Measurements from ENCODE around the gene CCDC68.
"Not testable (repeated sequence)": the region's sequence is repeated elsewhere in the genome, so short reads cannot be mapped to it uniquely, and the experiment has no call there.

CCDC68 gene

GRCh38 chr18:54867131-54867530 is 92.1 kb downstream of the CCDC68 start:
- Mint-ChIP-seq H3K4me1 (no peaks in the 10 kb centered on the region), H3K4me3 (no peak overlapping the region), H3K36me3 (ENCODE audit: low read depth) (no peaks in the 10 kb centered on the region), H3K9me3 (peaks cover 4% of the 10 kb centered on the region), H3K27me3 (ENCODE audit: low read depth, poor library complexity) (no peaks in the 10 kb centered on the region), H3K27ac (no peak overlapping the region)
- TF ChIP-seq, protein P1, sequence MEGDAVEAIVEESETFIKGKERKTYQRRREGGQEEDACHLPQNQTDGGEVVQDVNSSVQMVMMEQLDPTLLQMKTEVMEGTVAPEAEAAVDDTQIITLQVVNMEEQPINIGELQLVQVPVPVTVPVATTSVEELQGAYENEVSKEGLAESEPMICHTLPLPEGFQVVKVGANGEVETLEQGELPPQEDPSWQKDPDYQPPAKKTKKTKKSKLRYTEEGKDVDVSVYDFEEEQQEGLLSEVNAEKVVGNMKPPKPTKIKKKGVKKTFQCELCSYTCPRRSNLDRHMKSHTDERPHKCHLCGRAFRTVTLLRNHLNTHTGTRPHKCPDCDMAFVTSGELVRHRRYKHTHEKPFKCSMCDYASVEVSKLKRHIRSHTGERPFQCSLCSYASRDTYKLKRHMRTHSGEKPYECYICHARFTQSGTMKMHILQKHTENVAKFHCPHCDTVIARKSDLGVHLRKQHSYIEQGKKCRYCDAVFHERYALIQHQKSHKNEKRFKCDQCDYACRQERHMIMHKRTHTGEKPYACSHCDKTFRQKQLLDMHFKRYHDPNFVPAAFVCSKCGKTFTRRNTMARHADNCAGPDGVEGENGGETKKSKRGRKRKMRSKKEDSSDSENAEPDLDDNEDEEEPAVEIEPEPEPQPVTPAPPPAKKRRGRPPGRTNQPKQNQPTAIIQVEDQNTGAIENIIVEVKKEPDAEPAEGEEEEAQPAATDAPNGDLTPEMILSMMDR (IDR thresholded peaks at IDR 0.05) = no peak
- DNase-seq = no peak

DNA sequence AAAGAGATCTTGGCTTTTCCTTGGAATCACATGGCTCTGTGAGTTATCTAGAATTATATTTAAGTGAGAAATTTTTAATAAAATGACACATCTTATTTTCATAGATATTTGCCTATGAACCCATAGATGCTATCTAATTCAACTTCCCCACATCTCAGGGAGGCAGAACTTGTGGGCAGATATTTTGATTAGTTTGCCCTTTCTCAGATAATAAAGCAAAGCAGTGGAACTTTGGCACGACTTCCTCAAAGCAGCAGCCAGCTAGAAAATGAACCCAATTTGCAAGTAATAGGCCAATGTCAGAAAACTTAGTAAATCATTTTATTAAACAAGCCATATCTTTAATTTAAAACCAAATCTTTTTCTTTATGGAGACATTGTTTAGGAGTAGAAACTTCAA is 98.3 kb downstream of the CCDC68 start:
- Mint-ChIP-seq H3K36me3 (ENCODE audit: low read depth) (no peaks in the 10 kb centered on the region), H3K4me1 (no peaks in the 10 kb centered on the region), H3K27me3 (ENCODE audit: low read depth, poor library complexity) (no peaks in the 10 kb centered on the region), H3K9me3 (no peaks in the 10 kb centered on the region), H3K27ac (no peak overlapping the region), H3K4me3 (no peak overlapping the region)
- TF ChIP-seq, protein P1 (IDR thresholded peaks at IDR 0.05) = no peak
- no peak for DNase-seq

DNA sequence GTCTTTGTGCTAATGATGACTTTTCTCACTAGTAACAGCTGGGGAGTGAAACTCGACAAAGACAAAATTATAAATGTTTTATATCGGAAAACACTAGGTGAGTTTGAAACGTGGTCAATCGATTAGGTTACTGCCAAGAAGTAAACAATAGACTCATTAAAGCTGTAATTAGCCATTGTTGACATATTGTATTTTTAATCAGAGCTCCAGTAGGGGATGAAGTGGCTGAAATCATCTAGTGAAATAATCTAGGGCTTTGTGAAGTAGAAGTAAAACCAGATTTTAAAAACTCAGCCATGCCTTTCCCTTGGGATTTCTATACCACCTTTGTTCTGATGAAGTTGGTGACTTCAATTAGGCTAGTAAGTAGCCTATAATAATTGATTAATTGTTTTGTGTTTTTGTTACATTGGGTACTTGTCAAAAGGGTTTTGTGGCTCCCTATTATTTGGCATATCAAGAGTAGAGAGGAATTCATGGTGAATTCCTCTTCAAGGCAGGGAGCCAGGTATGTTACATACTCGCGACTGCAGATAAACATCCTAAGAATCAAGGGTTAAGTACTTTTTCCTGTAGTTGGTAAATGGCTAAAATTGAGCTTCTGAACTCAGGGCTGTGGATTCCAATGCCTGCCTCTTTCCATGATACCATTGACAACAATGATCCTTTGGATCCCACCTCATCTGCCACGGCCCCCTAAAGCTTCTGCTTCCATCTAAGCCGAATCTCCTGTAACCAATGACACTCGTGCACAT is 99.4 kb downstream of the CCDC68 start:
- TF ChIP-seq, protein P1 (IDR thresholded peaks at IDR 0.05) = no peak
- H3K27ac Mint-ChIP-seq = no peak overlapping the region
- H3K27me3 Mint-ChIP-seq (ENCODE audit: low read depth, poor library complexity) = no peaks in the 10 kb centered on the region
- no peak for DNase-seq
- no peaks in the 10 kb centered on the region for H3K9me3 Mint-ChIP-seq
- no peaks in the 10 kb centered on the region for H3K36me3 Mint-ChIP-seq (ENCODE audit: low read depth)
- H3K4me1 Mint-ChIP-seq = no peaks in the 10 kb centered on the region
- no peak overlapping the region for H3K4me3 Mint-ChIP-seq

DNA sequence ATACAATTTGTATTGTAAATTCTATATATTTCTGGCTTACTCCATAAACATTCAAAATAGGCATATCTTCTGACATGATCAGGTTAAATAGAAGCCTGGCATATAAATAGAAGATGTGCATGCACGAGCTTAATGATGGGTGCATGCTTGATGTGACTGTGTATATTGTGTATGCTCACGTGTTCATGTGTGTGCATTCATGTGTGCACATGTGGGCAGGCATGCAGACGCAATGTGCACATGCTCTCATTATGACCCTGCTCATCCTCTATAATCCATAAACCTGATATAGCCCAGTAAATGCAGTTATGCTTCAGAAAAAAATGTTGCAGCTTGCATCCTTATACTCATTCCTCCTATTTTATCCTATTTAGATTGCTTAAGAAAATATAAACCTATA is 101.8 kb downstream of the CCDC68 start:
- no peaks in the 10 kb centered on the region for H3K9me3 Mint-ChIP-seq
- no peaks in the 10 kb centered on the region for H3K36me3 Mint-ChIP-seq (ENCODE audit: low read depth)
- H3K27me3 Mint-ChIP-seq (ENCODE audit: low read depth, poor library complexity) = peaks cover 4% of the 10 kb centered on the region
- H3K27ac Mint-ChIP-seq = no peak overlapping the region
- DNase-seq = no peak
- H3K4me1 Mint-ChIP-seq = no peaks in the 10 kb centered on the region
- TF ChIP-seq, protein P1 (IDR thresholded peaks at IDR 0.05) = no peak
- no peak overlapping the region for H3K4me3 Mint-ChIP-seq

DNA sequence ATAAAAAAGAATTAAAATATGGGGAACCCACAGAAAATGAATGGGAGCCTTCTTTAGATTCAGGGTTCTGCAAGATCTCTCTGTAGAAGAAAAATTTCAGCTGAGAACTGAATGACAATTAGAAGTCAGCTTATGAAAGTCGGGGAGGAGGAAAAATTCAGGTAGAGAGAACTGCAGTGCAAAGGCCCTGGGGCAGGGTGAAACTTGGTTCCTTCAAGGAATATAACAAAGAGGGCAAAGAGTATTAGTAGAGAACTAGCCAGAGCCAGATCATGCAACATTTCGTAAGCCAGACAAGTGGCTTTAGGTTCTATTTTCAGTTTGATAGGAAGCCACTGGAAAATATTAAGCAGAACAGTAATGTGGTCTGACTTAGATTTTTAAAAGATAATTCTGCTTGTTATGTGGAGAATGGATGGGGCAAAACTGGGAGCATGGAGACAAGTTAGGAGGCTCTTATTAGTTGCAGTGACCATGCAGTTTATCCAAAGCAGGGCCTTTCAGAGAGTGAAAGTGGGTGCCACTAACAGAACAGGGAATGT is 103.1 kb downstream of the CCDC68 start:
- Mint-ChIP-seq H3K9me3 (no peaks in the 10 kb centered on the region), H3K4me3 (no peak overlapping the region), H3K36me3 (ENCODE audit: low read depth) (no peaks in the 10 kb centered on the region), H3K27me3 (ENCODE audit: low read depth, poor library complexity) (peaks cover 4% of the 10 kb centered on the region), H3K27ac (no peak overlapping the region), H3K4me1 (no peaks in the 10 kb centered on the region)
- TF ChIP-seq, protein P1 (IDR thresholded peaks at IDR 0.05) = no peak
- no peak for DNase-seq

DNA sequence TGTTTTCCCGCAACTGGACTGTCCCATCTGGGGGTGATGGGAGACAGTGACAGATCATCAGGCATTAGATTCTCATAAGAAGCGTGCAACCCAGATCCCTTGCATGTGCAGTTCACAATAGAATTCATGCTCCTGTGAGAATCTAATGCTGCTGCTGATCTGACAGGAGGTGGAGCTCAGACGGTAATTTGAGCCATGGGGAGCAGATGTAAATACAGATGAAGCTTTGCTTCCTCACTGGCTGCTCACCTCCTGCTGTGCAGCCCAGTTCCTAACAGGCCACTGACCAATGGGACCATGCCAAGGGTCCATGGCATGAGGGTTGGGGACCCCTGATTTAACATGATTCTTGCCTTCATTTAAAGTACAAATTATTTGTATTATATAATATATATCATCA is 104.2 kb downstream of the CCDC68 start:
- H3K4me1 Mint-ChIP-seq; H3K27me3 Mint-ChIP-seq (ENCODE audit: low read depth, poor library complexity); H3K4me3 Mint-ChIP-seq; DNase-seq; H3K9me3 Mint-ChIP-seq; H3K27ac Mint-ChIP-seq; H3K36me3 Mint-ChIP-seq (ENCODE audit: low read depth): not testable (repeated sequence)
